IMR-90 (cell line): ENCODE measurements around the gene PTPRCAP. TPM values are rescaled to one million over a fixed set of nuclear protein-coding genes. Genes with fewer than 3 reads are reported as not detected.

Source experiments
- ATAC-seq: fragments of 200-7000 bp; cut with Tn5 transposase; 2 replicates; pipeline ENCODE4 v1.9.1; 2020; ENCODE audit warnings: low read depth, mild to moderate bottlenecking, moderate library complexity
- BruUV-seq: library from RNA; stranded (reverse); fragments of 400-500 nt; replicated peaks from 2 replicates; lab custom pipeline; 2021; lab: Mats Ljungman, UMichigan
- CTCF ChIA-PET: fragments of 300-600 bp; formaldehyde crosslinking; extraction: SDS; loops from one replicate; lab custom pipeline; 2021; ENCODE audit warnings: antibody characterized with exemption; lab: Yijun Ruan, JAX
- POLR2A ChIA-PET: fragments of 300-600 bp; sonication (Branson Sonifier 250); formaldehyde crosslinking; loops from one replicate; lab custom pipeline; 2022; ENCODE audit warnings: antibody characterized with exemption; ENCODE audit not compliant: unreplicated experiment; lab: Charles Lee
- DNase-seq: peaks from one replicate; pipeline ENCODE4 v3.0.0; 2013
- H2AFZ ChIP-seq: replicated peaks from 2 replicates; pipeline ENCODE3; 2013; ENCODE audit warnings: low read length, mild to moderate bottlenecking; ENCODE audit not compliant: poor library complexity
- H2AK5ac ChIP-seq: 2 replicates; pipeline ENCODE4 v1.6.1; 2013; ENCODE audit warnings: low read depth, low read length, inconsistent platforms
- H2AK9ac ChIP-seq: replicated peaks from 2 replicates; pipeline ENCODE3; 2013; ENCODE audit warnings: mild to moderate bottlenecking, low read depth, low read length, moderate library complexity; ENCODE audit not compliant: poor library complexity
- H2BK120ac ChIP-seq: 2 replicates; pipeline ENCODE4 v1.6.1; 2013; ENCODE audit warnings: low read depth, low read length, inconsistent platforms
- H2BK15ac ChIP-seq: 3 replicates; pipeline ENCODE4 v1.6.1; 2013; ENCODE audit warnings: low read depth, low read length, inconsistent platforms
- H2BK20ac ChIP-seq: 2 replicates; pipeline ENCODE4 v1.6.1; 2013; ENCODE audit warnings: low read depth, mild to moderate bottlenecking, inconsistent platforms, low read length, moderate library complexity
- H2BK5ac ChIP-seq: 2 replicates; pipeline ENCODE4 v1.6.1; 2013; ENCODE audit warnings: mild to moderate bottlenecking, low read depth, low read length, inconsistent platforms; ENCODE audit not compliant: poor library complexity, severe bottlenecking
- H3K14ac ChIP-seq: replicated peaks from 2 replicates; pipeline ENCODE4 v1.6.1; 2013; ENCODE audit warnings: low read depth, low read length, inconsistent platforms
- H3K18ac ChIP-seq: 2 replicates; pipeline ENCODE4 v1.6.1; 2013; ENCODE audit warnings: low read depth, low read length, control low read depth
- H3K23ac ChIP-seq: 2 replicates; pipeline ENCODE4 v1.6.1; 2013; ENCODE audit warnings: low read depth, low read length, inconsistent platforms
- H3K27ac ChIP-seq: 2 replicates; pipeline ENCODE4 v1.5.1; 2013; ENCODE audit warnings: mild to moderate bottlenecking, control low read depth, low read length; ENCODE audit not compliant: insufficient read depth
- H3K27me3 ChIP-seq: 2 replicates; pipeline ENCODE4 v1.6.1; 2013; ENCODE audit warnings: low read length; ENCODE audit not compliant: control insufficient read depth, insufficient read depth
- H3K36me3 ChIP-seq: 2 replicates; pipeline ENCODE4 v1.6.1; 2013; ENCODE audit warnings: low read length, mixed read lengths; ENCODE audit not compliant: control insufficient read depth, insufficient read depth
- H3K4ac ChIP-seq: 2 replicates; pipeline ENCODE4 v1.6.1; 2013; ENCODE audit warnings: low read depth, low read length, inconsistent platforms
- H3K4me1 ChIP-seq: 2 replicates; pipeline ENCODE4 v1.6.1; 2013; ENCODE audit warnings: low read length, mixed read lengths; ENCODE audit not compliant: control insufficient read depth, insufficient read depth
- H3K4me2 ChIP-seq: 2 replicates; pipeline ENCODE4 v1.6.1; 2013; ENCODE audit warnings: low read depth, mild to moderate bottlenecking, control low read depth, low read length, moderate library complexity
- H3K4me3 ChIP-seq: 2 replicates; pipeline ENCODE4 v1.5.1; 2013; ENCODE audit warnings: low read depth, mild to moderate bottlenecking, control low read depth, low read length, moderate library complexity; ENCODE audit not compliant: insufficient read depth
- H3K56ac ChIP-seq: 2 replicates; pipeline ENCODE4 v1.6.1; 2013; ENCODE audit warnings: low read length, inconsistent platforms; ENCODE audit not compliant: insufficient read depth; ENCODE audit errors: extremely low read depth
- H3K79me1 ChIP-seq, 2 experiments: 2 replicates each; pipeline ENCODE4 v1.6.1; 2013; ENCODE audit warnings: low read length in 2 of 2, inconsistent platforms in 1 of 2, low read depth in 1 of 2
- H3K9ac ChIP-seq: 2 replicates; pipeline ENCODE4 v1.6.1; 2013; ENCODE audit warnings: low read depth, low read length, control low read depth
- H3K9me1 ChIP-seq: 2 replicates; pipeline ENCODE4 v1.6.1; 2013; ENCODE audit warnings: low read length, inconsistent platforms; ENCODE audit not compliant: insufficient read depth
- H3K9me3 ChIP-seq: 2 replicates; pipeline ENCODE4 v1.6.1; 2013; ENCODE audit warnings: low read length; ENCODE audit not compliant: control insufficient read depth, insufficient read depth
- H4K20me1 ChIP-seq: 2 replicates; pipeline ENCODE4 v1.6.1; 2013; ENCODE audit warnings: low read length, inconsistent platforms; ENCODE audit not compliant: insufficient read depth
- H4K5ac ChIP-seq: 2 replicates; pipeline ENCODE4 v1.6.1; 2013; ENCODE audit warnings: mild to moderate bottlenecking, low read depth, low read length, control low read depth
- H4K8ac ChIP-seq, 2 experiments: 2 replicates each; pipeline ENCODE4 v1.6.1; 2013; ENCODE audit warnings: low read depth in 2 of 2, low read length in 2 of 2, control low read depth in 1 of 2, inconsistent platforms in 1 of 2
- H4K91ac ChIP-seq: 2 replicates; pipeline ENCODE4 v1.6.1; 2013; ENCODE audit warnings: low read depth, low read length, inconsistent platforms; ENCODE audit not compliant: insufficient read depth
- BHLHE40 ChIP-seq: fragments of 150-350 bp; IDR thresholded peaks from 2 replicates; pipeline ENCODE4 v1.6.1; 2016; ENCODE audit warnings: mild to moderate bottlenecking, low read depth, low read length
- ELK1 ChIP-seq: fragments of 150-350 bp; IDR thresholded peaks from 2 replicates; pipeline ENCODE4 v1.6.1; 2016; ENCODE audit warnings: low read depth, mild to moderate bottlenecking, low read length, moderate library complexity, borderline replicate concordance
- FOS ChIP-seq: fragments of 150-350 bp; IDR thresholded peaks from 2 replicates; pipeline ENCODE4 v1.6.1; 2016; ENCODE audit warnings: low read depth, low read length
- MAZ ChIP-seq: IDR thresholded peaks from 2 replicates; pipeline ENCODE4 v1.6.1; 2012; ENCODE audit warnings: low read depth, mild to moderate bottlenecking, low read length, improper control_type of control experiment, moderate library complexity, borderline replicate concordance
- MXI1 ChIP-seq: IDR thresholded peaks from 2 replicates; pipeline ENCODE4 v1.6.1; 2012; ENCODE audit warnings: low read depth, mild to moderate bottlenecking, low read length, moderate library complexity, borderline replicate concordance
- NFE2L2 ChIP-seq: fragments of 150-350 bp; IDR thresholded peaks from 2 replicates; pipeline ENCODE4 v1.6.1; 2016; ENCODE audit warnings: low read depth, mild to moderate bottlenecking, low read length
- WGBS, 2 experiments: methylation state at CpG; one replicate each; pipeline versions ENCODE4 v1.1.5 to v1.1.7; 2013; ENCODE audit warnings: missing lambda C conversion rate in 2 of 2; ENCODE audit not compliant: insufficient read length in 1 of 2; ENCODE audit errors: extremely low coverage in 2 of 2; 5-methylcytosine and 5-hydroxymethylcytosine counted together
- dilution Hi-C: fragments of 300-500 bp; cut with HindIII; formaldehyde crosslinking; loops from one replicate; pipeline ENCODE4 v1.14.3; 2018; ENCODE audit warnings: low sequenced_read_pairs; ENCODE audit not compliant: unreplicated experiment
- in situ Hi-C: fragments of 300-500 bp; cut with MboI; formaldehyde crosslinking; loops from 3 replicates; pipeline ENCODE4 v1.14.3; 2019; ENCODE audit warnings: low sequenced_read_pairs, inconsistent platforms, mixed read lengths
- intact Hi-C: fragments of 100-400 bp; cut with micrococcal nuclease; formaldehyde crosslinking; loops from 2 replicates; pipeline ENCODE4 v1.10.0; 2022
- polyA plus RNA-seq, 3 experiments: library from polyadenylated mRNA; depleted of rRNA; stranded (reverse); fragments of >200 nt; gene quantifications; 2 replicates each; pipeline ENCODE4 v1.2.3, GENCODE V29; 2012; ENCODE audit warnings: low replicate concordance in 1 of 3
- total RNA-seq: library from RNA; depleted of rRNA; stranded (reverse); fragments of >200 nt; gene quantifications from 2 replicates; pipeline ENCODE4 v1.2.3, GENCODE V29; 2012
- TF ChIP-seq, protein P1 (sequence below): conservative IDR thresholded peaks from 2 replicates; pipeline ENCODE4 v1.5.1; 2012; ENCODE audit warnings: mild to moderate bottlenecking, low read depth, low read length, improper control_type of control experiment
- TF ChIP-seq, protein P2 (sequence below): fragments of 150-350 bp; IDR thresholded peaks from 2 replicates; pipeline ENCODE4 v1.6.1; 2017; ENCODE audit warnings: mild to moderate bottlenecking, antibody characterized with exemption, low read length, low read depth

PTPRCAP gene
- total and polyA plus RNA-seq, 2 of the 4 experiments (the other 2 are of a cell fraction), result 0.24 TPM; not detected in 1

DNA sequence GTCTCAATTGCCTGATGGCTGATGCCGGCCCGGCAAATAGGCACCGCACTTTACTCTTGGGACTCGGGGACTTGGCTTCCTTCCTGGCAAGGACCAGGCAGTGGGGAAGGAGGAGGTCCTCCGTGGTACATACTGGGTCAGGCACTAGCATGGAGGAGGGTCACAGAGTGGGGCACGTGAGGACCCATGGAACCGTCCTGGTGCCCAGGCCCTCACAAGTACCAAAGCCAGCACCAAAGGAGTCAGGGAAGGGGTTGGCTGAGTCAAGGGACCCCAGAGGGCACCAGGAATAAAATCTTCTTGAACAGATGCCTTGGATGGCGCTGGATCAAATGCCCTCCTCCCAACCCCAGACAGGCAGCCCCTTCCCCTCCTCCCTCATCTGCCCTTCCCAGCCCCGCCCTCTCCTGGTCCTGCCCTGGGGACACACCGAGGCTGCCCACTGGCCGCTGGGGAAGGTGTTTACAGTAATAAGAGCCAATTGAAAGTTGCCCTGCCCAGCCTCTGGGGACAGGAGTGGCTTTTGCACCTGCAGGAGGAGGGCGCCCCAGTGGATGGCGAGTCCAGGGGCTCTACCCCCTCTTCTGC lies 27.6 kb downstream of the PTPRCAP start:
- Histone ChIP-seq H4K91ac (no peak overlapping the region), H4K8ac (no peak overlapping the region), H2BK20ac (no peak overlapping the region), H3K4me1 (no peaks in the 10 kb centered on the region), H4K20me1 (no peaks in the 10 kb centered on the region), H2BK5ac (no peak overlapping the region), H3K9ac (no peak overlapping the region), H2BK120ac (no peak overlapping the region), H3K36me3 (no peaks in the 10 kb centered on the region), H2AK9ac (peak overlapping the region; percentile 37), H3K23ac (no peak overlapping the region), H2BK15ac (no peak overlapping the region), H2AK5ac (no peak overlapping the region; the same call in 1 of the 2 replicates), H3K56ac (no peak overlapping the region), H3K4me3 (no peak overlapping the region), H4K5ac (no peak overlapping the region), H3K9me3 (no peaks in the 10 kb centered on the region), H3K18ac (no peak overlapping the region), H3K4ac (no peak overlapping the region), H3K27me3 (peaks cover 57% of the 10 kb centered on the region), H3K79me1 (no peaks in the 10 kb centered on the region), H3K27ac (no peak overlapping the region), H3K4me2 (no peak overlapping the region), H3K14ac (no peak overlapping the region), H3K9me1 (no peaks in the 10 kb centered on the region), H2AFZ (no peak overlapping the region)
- ATAC-seq, result no peak
- no peak for DNase-seq
- TF ChIP-seq, protein P1, sequence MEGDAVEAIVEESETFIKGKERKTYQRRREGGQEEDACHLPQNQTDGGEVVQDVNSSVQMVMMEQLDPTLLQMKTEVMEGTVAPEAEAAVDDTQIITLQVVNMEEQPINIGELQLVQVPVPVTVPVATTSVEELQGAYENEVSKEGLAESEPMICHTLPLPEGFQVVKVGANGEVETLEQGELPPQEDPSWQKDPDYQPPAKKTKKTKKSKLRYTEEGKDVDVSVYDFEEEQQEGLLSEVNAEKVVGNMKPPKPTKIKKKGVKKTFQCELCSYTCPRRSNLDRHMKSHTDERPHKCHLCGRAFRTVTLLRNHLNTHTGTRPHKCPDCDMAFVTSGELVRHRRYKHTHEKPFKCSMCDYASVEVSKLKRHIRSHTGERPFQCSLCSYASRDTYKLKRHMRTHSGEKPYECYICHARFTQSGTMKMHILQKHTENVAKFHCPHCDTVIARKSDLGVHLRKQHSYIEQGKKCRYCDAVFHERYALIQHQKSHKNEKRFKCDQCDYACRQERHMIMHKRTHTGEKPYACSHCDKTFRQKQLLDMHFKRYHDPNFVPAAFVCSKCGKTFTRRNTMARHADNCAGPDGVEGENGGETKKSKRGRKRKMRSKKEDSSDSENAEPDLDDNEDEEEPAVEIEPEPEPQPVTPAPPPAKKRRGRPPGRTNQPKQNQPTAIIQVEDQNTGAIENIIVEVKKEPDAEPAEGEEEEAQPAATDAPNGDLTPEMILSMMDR, result no peak
- TF ChIP-seq NFE2L2 (no peak), FOS (no peak), ELK1 (no peak), MXI1 (no peak), MAZ (no peak), BHLHE40 (no peak)
- TF ChIP-seq, protein P2, sequence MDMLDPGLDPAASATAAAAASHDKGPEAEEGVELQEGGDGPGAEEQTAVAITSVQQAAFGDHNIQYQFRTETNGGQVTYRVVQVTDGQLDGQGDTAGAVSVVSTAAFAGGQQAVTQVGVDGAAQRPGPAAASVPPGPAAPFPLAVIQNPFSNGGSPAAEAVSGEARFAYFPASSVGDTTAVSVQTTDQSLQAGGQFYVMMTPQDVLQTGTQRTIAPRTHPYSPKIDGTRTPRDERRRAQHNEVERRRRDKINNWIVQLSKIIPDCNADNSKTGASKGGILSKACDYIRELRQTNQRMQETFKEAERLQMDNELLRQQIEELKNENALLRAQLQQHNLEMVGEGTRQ, result no peak
- ChIA-PET CTCF (no interaction called here), POLR2A (no interaction called here)
- intact Hi-C loops, result no loop called here
- no CpG with 5 or more reads among the region's 13 CpGs for WGBS, 2 experiments
- dilution Hi-C loops, result no loop called here
- no TSS peak for BruUV-seq
- in situ Hi-C loops, result no loop called here
